ENCODE results near the gene NEMP1. TPM values are rescaled to one million over a fixed set of nuclear protein-coding genes. Genes with fewer than 3 reads are reported as not detected.

NEMP1 gene
- total and polyA plus RNA-seq, 4 donors: 0.75 to 10.0 (median 6.7) TPM

DNA sequence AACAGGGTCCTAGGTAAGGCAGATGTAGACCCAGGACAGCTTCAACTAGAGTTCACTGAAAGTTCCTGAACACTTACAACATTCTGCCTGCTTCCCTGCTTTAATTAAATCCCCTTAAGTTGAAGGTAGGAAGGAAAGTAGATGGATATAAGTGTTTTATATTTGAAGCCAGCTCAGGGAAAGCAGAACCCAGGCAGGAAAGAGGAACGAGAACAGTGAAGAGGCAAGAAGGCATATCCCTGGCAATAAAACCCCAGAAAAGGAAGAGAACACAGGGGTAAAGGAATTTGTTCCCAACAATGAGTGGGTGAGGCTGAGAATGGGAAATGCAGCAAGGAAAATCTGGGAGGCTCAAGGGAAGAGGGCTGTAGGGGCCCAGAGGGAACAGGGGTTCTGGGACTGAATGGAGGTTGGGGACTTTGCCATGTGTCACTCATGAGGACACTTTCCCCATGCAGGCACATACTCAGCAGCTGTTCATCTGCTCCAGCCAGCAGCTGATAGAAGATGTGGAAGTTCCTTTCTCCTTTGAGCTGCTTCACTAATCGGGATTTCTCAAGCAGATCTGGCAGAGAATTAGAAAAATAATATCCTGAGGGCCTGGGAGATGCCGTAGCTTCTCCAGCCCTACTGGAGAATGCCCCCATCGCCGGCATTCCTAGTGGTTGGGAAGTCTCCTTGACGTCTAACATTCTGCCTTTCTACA, 32.4 kb downstream of the NEMP1 start:
- intact Hi-C loops (cut with DNase I): no loop called here
- DNase-seq (no peak), ATAC-seq (ENCODE audit: low FRiP score) (no peak)
- WGBS, 2 donors: 68% methylated on average over 6 of the region's 6 CpGs
- Histone ChIP-seq H3K27ac (ENCODE audit: low read depth in 1 of 2, low read length in 2 of 2) (no peak overlapping the region), H3K9me3 (ENCODE audit: control insufficient read depth, low read length) (no peaks in the 10 kb centered on the region), H3K36me3 (ENCODE audit: control insufficient read depth in 1 of 2, insufficient read depth in 2 of 2, low read length in 1 of 2) (no peaks in the 10 kb centered on the region), H3K4me1 (ENCODE audit: control insufficient read depth in 1 of 2, insufficient read depth in 2 of 2, low read length in 2 of 2) (no peaks in the 10 kb centered on the region), H3K27me3 (ENCODE audit: control insufficient read depth in 1 of 2, insufficient read depth in 2 of 2, low read length in 1 of 2) (no peaks in the 10 kb centered on the region), H3K4me3 (ENCODE audit: low read length in 2 of 2) (no peak overlapping the region)

DNA sequence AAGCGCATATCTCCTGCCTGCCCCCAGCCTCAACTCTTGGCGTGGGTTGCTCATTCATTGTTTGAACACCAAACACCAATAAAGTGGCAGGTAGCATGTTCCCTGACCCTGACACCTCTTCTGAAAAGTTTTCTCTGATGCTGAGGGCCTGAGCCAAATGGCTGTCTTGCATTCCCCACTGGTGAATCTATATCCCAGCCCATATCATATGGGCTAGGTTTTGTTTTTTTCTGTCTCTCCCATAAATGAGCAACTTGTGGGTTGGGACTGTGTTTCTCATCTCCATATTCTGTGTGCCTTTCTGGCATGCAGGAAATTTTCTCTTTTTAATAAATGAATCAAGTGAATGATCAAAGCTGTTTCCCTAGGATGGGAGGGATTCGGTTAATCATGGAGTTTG, 33.7 kb downstream of the NEMP1 start:
- DNase-seq (no peak), ATAC-seq (ENCODE audit: low FRiP score) (no peak)
- WGBS, 2 donors: 88 to 96% methylated on average over 3 of the region's 3 CpGs
- Histone ChIP-seq H3K36me3 (ENCODE audit: control insufficient read depth in 1 of 2, insufficient read depth in 2 of 2, low read length in 1 of 2) (no peaks in the 10 kb centered on the region), H3K4me3 (ENCODE audit: low read length in 2 of 2) (no peak overlapping the region), H3K4me1 (ENCODE audit: control insufficient read depth in 1 of 2, insufficient read depth in 2 of 2, low read length in 2 of 2) (no peaks in the 10 kb centered on the region), H3K27me3 (ENCODE audit: control insufficient read depth in 1 of 2, insufficient read depth in 2 of 2, low read length in 1 of 2) (no peaks in the 10 kb centered on the region), H3K27ac (ENCODE audit: low read depth in 1 of 2, low read length in 2 of 2) (no peak overlapping the region), H3K9me3 (ENCODE audit: control insufficient read depth, low read length) (no peaks in the 10 kb centered on the region)
- intact Hi-C loops (cut with DNase I): no loop called here

DNA sequence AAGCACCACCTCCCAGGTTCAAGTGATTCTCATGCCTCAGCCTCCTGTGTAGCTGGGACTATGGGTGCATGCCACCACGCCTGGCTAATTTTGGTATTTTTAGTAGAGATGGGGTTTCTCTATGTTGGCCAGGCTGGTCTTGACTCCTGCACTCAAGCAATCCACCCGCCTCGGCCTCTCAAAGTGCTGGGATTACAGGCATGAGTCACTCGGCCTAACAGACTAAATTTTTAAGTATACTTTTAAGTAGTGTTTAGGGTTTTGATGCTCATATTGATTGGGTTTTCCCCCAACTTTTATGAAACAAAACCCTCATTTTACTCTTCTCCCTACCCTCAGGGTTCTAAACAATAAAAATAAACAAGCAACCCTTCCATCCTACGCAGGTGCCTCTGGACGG, 34.1 kb downstream of the NEMP1 start:
- H3K27ac ChIP-seq (ENCODE audit: low read depth in 1 of 2, low read length in 2 of 2): no peak overlapping the region
- no peaks in the 10 kb centered on the region for H3K36me3 ChIP-seq (ENCODE audit: control insufficient read depth in 1 of 2, insufficient read depth in 2 of 2, low read length in 1 of 2)
- no peak overlapping the region for H3K4me3 ChIP-seq (ENCODE audit: low read length in 2 of 2)
- ATAC-seq (ENCODE audit: low FRiP score) (no peak), DNase-seq (no peak)
- H3K4me1 ChIP-seq (ENCODE audit: control insufficient read depth in 1 of 2, insufficient read depth in 2 of 2, low read length in 2 of 2): no peaks in the 10 kb centered on the region
- intact Hi-C loops (cut with DNase I): no loop called here
- H3K9me3 ChIP-seq (ENCODE audit: control insufficient read depth, low read length): no peaks in the 10 kb centered on the region
- H3K27me3 ChIP-seq (ENCODE audit: control insufficient read depth in 1 of 2, insufficient read depth in 2 of 2, low read length in 1 of 2): no peaks in the 10 kb centered on the region
- 87% methylated on average over 6 of the region's 6 CpGs for WGBS, 2 donors

DNA sequence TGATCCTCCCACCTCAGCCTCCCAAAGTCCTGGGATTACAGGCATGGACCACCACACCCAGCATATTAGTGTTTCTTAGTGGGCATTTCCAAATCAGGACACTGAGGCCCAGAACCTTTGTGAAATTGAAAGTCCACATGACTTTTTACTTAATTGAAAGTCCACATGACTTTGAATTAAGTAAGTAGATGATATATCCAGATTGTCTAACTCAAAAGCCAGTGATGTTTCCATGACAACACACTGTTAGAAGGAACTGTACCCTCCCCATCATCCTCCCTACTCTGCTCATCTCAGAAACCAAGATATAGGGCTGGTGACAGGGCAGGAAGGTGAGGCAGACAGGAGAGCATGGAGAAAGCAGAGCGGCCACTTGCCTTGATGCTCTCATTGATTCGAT, 35.9 kb downstream of the NEMP1 start:
- Histone ChIP-seq H3K27ac (ENCODE audit: low read depth in 1 of 2, low read length in 2 of 2) (no peak overlapping the region), H3K4me3 (ENCODE audit: low read length in 2 of 2) (no peak overlapping the region), H3K27me3 (ENCODE audit: control insufficient read depth in 1 of 2, insufficient read depth in 2 of 2, low read length in 1 of 2) (no peaks in the 10 kb centered on the region), H3K9me3 (ENCODE audit: control insufficient read depth, low read length) (no peaks in the 10 kb centered on the region), H3K36me3 (ENCODE audit: control insufficient read depth in 1 of 2, insufficient read depth in 2 of 2, low read length in 1 of 2) (no peaks in the 10 kb centered on the region), H3K4me1 (ENCODE audit: control insufficient read depth in 1 of 2, insufficient read depth in 2 of 2, low read length in 2 of 2) (no peaks in the 10 kb centered on the region)
- WGBS, 2 donors: 95% methylated on average over 2 of the region's 2 CpGs
- intact Hi-C loops (cut with DNase I): no loop called here
- DNase-seq (no peak), ATAC-seq (ENCODE audit: low FRiP score) (no peak)

DNA sequence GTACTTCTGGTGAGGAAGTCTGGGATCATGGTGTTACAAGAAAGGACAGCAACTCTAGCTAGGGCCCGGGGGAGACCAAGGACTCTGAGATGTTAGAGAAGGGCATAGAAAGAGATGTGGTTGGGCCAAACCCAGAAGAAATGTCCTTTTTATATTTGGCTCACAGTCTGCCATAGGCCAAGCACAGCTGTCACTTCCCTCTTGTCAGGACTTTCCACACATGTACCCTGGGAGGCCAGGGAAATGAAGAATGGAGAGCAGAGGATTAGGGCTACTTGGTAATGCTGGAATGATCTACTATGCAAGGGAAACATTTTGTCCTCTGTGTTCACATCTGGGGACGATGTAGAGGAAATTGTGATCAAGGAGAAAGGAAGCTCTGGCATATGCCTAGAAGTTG, 37.8 kb downstream of the NEMP1 start:
- Histone ChIP-seq H3K27me3 (ENCODE audit: control insufficient read depth in 1 of 2, insufficient read depth in 2 of 2, low read length in 1 of 2) (no peaks in the 10 kb centered on the region), H3K4me3 (ENCODE audit: low read length in 2 of 2) (no peak overlapping the region), H3K27ac (ENCODE audit: low read depth in 1 of 2, low read length in 2 of 2) (no peak overlapping the region), H3K9me3 (ENCODE audit: control insufficient read depth, low read length) (no peaks in the 10 kb centered on the region), H3K36me3 (ENCODE audit: control insufficient read depth in 1 of 2, insufficient read depth in 2 of 2, low read length in 1 of 2) (no peaks in the 10 kb centered on the region), H3K4me1 (ENCODE audit: control insufficient read depth in 1 of 2, insufficient read depth in 2 of 2, low read length in 2 of 2) (no peaks in the 10 kb centered on the region)
- ATAC-seq (ENCODE audit: low FRiP score): no peak
- DNase-seq: no peak
- WGBS, 2 donors: 64 to 65% methylated on average over 2 of the region's 2 CpGs
- intact Hi-C loops (cut with DNase I): no loop called here

DNA sequence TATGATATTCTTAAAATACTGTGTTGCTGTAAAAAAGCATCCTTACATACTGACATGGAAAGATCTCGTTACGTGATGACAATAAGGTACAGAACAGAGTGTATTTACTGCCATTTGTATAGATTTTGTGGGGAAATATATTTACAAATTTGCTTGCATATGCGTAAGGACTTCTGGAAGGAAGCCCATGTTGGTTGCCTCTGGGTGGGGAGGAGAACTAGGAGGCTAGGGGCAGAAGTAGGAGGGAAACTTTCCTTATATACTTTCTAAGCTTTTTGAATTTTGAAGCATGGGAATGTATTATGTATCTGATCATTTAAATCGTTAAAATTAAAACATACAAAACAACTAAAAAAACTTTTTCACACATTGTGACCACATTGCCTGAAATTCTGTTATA, 38.4 kb downstream of the NEMP1 start:
- intact Hi-C loops (cut with DNase I): no loop called here
- DNase-seq (no peak), ATAC-seq (ENCODE audit: low FRiP score) (no peak)
- H3K27me3 ChIP-seq (ENCODE audit: control insufficient read depth in 1 of 2, insufficient read depth in 2 of 2, low read length in 1 of 2): no peaks in the 10 kb centered on the region
- no peak overlapping the region for H3K27ac ChIP-seq (ENCODE audit: low read depth in 1 of 2, low read length in 2 of 2)
- no peaks in the 10 kb centered on the region for H3K36me3 ChIP-seq (ENCODE audit: control insufficient read depth in 1 of 2, insufficient read depth in 2 of 2, low read length in 1 of 2)
- no peaks in the 10 kb centered on the region for H3K4me1 ChIP-seq (ENCODE audit: control insufficient read depth in 1 of 2, insufficient read depth in 2 of 2, low read length in 2 of 2)
- H3K9me3 ChIP-seq (ENCODE audit: control insufficient read depth, low read length): no peaks in the 10 kb centered on the region
- WGBS, 2 donors: 88 to 90% methylated on average over 4 of the region's 4 CpGs
- H3K4me3 ChIP-seq (ENCODE audit: low read length in 2 of 2): no peak overlapping the region

DNA sequence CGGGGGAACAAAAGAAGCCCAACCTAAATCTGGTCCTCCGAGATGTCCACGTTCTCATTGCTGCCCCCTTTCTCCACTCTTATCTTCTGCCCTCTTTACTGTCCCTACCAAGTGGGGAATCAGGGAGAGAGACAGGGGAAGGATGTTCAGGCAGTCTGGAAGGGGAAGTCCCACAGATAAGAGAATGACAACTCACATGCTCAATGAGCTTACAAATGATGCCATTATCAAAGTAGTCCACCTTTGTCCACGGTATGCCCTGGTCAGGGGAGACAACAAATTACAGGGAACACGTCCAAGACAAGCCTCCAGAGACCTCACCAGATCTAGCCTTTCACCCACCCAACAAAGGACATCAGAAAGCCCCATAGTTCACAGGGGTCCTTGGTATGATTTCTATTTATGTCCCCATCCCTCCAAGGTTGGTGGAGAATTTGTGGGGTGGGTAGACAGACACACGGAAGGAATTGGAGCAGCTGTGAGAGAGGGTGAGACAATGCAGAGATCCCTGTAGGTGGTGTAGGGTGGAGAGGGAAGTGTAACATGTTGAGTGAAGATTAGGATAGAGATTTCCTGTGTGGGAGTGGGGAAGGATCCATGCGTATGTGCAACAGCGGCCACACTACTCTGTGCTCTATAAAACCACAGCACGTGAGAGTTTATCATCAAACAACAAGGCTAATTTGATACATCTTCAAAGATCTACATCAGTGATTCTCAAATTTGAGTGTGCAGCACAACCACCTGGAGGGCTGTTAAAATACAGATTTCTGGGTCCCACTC, 39.4 kb downstream of the NEMP1 start:
- intact Hi-C loops (cut with DNase I): no loop called here

DNA sequence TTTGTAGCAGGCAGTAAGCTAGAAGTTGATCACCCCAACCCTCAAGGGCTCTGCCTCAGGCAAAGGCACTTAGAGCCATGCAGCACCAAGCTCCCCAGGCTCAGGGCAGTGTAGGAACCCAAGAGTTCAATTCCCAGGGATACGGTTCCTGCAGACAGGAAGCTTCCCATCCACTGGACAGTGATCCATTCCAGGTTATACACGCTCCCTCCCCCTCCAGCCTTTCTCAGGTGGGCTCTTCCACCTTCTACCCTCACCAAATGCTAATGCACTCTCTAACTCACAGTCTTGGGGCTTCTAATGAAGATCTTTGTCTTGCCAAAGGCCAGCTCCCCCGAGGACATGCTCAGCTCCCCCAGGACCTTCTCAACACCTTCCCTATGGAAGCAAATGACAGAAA, 41.3 kb downstream of the NEMP1 start:
- H3K4me3 ChIP-seq (ENCODE audit: low read length in 2 of 2): no peak overlapping the region
- no peaks in the 10 kb centered on the region for H3K36me3 ChIP-seq (ENCODE audit: control insufficient read depth in 1 of 2, insufficient read depth in 2 of 2, low read length in 1 of 2)
- H3K27me3 ChIP-seq (ENCODE audit: control insufficient read depth in 1 of 2, insufficient read depth in 2 of 2, low read length in 1 of 2): no peaks in the 10 kb centered on the region
- no peaks in the 10 kb centered on the region for H3K9me3 ChIP-seq (ENCODE audit: control insufficient read depth, low read length)
- DNase-seq (no peak), ATAC-seq (ENCODE audit: low FRiP score) (no peak)
- intact Hi-C loops (cut with DNase I): no loop called here
- no peaks in the 10 kb centered on the region for H3K4me1 ChIP-seq (ENCODE audit: control insufficient read depth in 1 of 2, insufficient read depth in 2 of 2, low read length in 2 of 2)
- 45 to 70% methylated on average over 3 of the region's 3 CpGs for WGBS, 2 donors
- H3K27ac ChIP-seq (ENCODE audit: low read depth in 1 of 2, low read length in 2 of 2): no peak overlapping the region

More for the DNA sequence above, 39.4 kb downstream of the NEMP1 start:
- ATAC-seq (ENCODE audit: low FRiP score): no peak
- H3K27me3 ChIP-seq (ENCODE audit: control insufficient read depth in 1 of 2, insufficient read depth in 2 of 2, low read length in 1 of 2): no peaks in the 10 kb centered on the region
- H3K4me1 ChIP-seq (ENCODE audit: control insufficient read depth in 1 of 2, insufficient read depth in 2 of 2, low read length in 2 of 2): no peaks in the 10 kb centered on the region
- H3K36me3 ChIP-seq (ENCODE audit: control insufficient read depth in 1 of 2, insufficient read depth in 2 of 2, low read length in 1 of 2): no peaks in the 10 kb centered on the region
- no peak overlapping the region for H3K4me3 ChIP-seq (ENCODE audit: low read length in 2 of 2)
- H3K27ac ChIP-seq (ENCODE audit: low read depth in 1 of 2, low read length in 2 of 2): no peak overlapping the region
- no peak for DNase-seq
- WGBS, 2 donors: 83% methylated on average over 9 of the region's 9 CpGs
- no peaks in the 10 kb centered on the region for H3K9me3 ChIP-seq (ENCODE audit: control insufficient read depth, low read length)

DNA sequence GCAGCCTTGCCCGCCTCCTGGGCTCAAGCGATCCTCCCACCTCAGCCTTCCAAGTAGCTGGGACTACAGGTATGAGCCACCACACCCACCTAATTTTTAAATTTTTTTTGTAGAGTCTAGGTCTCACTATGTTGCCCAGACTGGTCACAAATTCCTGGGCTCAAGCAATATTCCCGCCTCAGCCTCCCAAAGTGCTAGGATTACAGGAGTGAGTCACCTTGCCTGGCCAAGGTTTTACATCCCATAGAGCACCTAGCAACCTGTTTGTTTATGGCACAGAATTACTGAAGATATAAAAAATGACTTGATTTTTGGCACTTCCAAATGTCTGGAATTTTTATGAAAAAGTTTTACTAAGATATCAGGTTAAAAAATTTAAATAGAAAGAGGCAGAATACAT, 45.2 kb downstream of the NEMP1 start:
- no peak overlapping the region for H3K27ac ChIP-seq (ENCODE audit: low read depth in 1 of 2, low read length in 2 of 2)
- H3K4me3 ChIP-seq (ENCODE audit: low read length in 2 of 2): no peak overlapping the region
- 88 to 94% methylated on average over 3 of the region's 3 CpGs for WGBS, 2 donors
- H3K9me3 ChIP-seq (ENCODE audit: control insufficient read depth, low read length): no peaks in the 10 kb centered on the region
- no peaks in the 10 kb centered on the region for H3K36me3 ChIP-seq (ENCODE audit: control insufficient read depth in 1 of 2, insufficient read depth in 2 of 2, low read length in 1 of 2)
- intact Hi-C loops (cut with DNase I): no loop called here
- no peaks in the 10 kb centered on the region for H3K4me1 ChIP-seq (ENCODE audit: control insufficient read depth in 1 of 2, insufficient read depth in 2 of 2, low read length in 2 of 2)
- DNase-seq (no peak), ATAC-seq (ENCODE audit: low FRiP score) (no peak)
- H3K27me3 ChIP-seq (ENCODE audit: control insufficient read depth in 1 of 2, insufficient read depth in 2 of 2, low read length in 1 of 2): no peaks in the 10 kb centered on the region

Measured in aorta (tissue), 5 donors.